Stimulated activated CD8-positive, alpha-beta memory T cell treated with anti-CD3 and anti-CD28 coated beads, Interleukin-2, amount 100 ng/mL, for 48 hours (primary cell): ENCODE data around the gene SEC61G.

ENCODE experiments used
- DNase-seq, 2 donors: peaks; one replicate each; pipeline ENCODE4 v3.0.0-alpha.2; 2020; ENCODE audit warnings: low read depth in 2 of 2

The SEC61G gene

DNA sequence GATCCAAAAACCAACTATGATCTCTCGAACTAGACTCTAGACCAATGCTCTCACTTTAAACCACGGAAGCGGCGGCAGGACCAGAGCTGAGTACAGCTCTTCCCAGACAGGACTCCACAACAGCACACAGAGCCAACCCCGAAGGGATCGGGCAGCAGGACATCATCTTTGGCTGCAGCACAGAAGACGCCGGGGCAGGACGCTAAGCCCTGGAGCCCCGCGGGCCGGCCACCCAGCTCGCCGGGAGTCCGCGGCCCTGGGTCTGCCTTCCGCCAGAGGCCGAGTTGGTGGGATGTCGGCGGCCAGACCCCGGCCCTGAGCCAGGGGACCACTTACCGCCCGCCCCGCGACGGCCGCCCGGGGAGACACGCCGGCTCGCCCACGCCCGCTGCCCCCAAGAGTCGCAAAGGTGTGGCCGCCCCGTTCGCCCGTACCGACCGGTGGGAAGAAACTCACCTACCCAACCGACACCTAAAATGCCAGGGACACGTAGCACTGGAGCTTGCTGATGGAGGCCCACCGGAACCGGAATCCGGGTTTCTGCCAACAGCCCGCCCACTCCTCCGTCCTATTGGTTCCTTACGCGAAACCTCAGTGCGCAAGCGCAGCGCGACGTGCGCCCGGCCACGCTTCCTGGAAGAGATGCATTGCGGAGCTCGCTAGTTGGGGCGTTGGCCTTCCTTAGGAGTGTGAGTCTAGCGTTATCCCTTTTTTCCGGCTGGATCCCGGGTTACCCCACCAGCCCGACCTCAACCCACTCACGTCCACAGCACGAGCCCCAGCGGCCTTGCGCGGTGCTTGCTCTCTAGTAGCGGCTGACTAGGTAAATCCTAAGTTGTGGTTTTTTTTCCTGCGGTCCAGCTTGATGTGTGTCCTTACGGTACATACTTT lies at the start of gene SEC61G:
Gene SEC61G (minus strand): TSS at position 510 of the 891 bp plus-strand sequence. CDS start 1,623 bp downstream, outside the sequence.
- peak; percentile 85 to 91 for DNase-seq

DNA sequence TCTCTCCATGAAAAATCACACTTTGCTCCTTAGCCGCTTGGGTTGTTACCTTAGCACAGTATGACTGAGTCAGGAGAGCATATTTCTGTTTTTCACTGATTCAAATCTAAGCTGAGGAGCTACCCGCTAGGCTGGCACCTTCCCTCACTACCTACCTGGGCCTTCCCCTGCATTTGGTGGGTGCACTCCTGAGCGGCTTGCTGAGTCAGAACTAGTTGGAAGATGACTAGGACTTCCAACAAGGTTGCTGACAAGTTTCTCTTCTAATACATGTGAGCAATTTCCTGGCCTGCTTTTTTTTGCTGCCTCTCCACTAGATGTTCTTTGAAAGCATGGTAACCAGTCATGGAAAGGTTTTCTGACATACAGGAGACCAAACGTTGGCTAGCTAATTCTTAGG lies 43.8 kb upstream of the SEC61G start:
- DNase-seq: no peak

DNA sequence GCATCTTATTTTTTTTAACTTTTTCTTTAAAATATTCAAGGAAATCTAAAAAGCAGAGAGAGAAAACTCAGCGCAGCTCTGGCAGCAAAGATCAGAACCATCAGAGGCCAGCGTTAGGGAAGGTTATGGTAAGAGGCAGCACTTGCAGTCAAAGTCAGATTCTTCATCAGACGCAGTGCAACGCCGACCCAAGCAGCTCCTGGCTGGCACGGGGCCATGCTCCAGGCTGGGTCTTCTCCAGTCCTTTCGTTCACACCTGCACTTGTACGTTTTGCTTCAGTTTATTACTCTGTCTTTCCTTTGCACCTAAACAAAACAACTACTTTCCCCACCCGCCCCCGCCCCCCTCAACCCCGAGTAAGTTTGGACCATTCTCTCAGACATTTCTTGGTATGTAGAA lies 43.1 kb upstream of the SEC61G start:
- DNase-seq: no peak

DNA sequence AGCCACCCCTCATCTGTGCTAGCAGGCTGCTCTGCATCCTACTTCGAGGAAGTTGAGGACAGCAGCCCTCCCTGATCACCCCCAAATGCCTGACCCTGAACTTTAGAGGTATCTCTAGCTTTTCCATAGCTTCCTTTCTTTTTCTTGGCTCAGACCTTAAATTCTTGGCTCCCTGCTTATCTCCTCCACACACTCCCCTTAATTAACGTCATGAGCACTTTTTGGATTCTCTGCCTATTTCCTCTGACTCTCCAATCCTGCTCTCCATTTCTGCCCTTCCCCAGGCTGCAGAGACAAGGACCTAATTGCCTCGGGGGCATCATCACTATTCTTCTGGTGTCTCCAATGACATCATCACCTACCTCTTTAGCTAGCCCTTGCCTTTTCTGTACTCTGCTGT lies 40.8 kb upstream of the SEC61G start:
- no peak for DNase-seq

DNA sequence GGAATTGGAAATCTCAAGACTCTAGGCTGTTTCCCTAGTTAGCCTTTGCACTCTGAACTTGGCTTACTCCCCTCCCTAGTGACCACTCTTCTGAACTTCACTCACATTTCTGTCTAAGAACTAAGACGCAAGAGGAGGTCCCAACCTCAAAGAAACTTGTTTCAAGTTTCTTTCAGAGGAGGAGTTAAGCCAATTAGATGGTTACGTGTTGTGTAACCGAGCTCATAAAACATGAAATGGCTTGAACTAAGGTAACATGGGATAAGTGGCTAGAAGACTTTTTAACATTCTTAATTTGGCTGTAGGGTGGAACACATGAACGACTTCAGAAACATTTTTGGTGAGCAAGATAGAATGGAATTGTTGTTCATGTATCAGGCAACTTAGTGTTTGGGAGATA lies 39.5 kb upstream of the SEC61G start:
- no peak for DNase-seq

DNA sequence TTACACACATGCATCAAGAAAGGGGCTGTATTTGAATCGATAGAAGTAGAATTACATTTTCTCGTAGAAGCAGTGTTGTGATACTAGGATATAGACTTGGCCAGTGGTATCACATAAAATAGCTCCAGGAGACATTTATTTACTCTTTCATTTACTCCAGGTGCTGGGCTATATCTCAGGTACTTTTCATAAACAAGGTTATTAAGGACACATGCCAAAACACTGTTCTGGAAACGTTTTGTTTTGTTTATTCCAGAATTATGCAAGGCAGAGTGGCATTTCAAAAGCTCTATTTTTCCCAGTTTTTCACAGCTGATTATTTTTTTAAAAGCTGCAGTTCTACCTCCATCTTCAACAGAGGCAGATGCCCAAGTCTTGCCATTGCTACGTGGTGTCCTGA lies 37.8 kb upstream of the SEC61G start:
- DNase-seq: no peak

DNA sequence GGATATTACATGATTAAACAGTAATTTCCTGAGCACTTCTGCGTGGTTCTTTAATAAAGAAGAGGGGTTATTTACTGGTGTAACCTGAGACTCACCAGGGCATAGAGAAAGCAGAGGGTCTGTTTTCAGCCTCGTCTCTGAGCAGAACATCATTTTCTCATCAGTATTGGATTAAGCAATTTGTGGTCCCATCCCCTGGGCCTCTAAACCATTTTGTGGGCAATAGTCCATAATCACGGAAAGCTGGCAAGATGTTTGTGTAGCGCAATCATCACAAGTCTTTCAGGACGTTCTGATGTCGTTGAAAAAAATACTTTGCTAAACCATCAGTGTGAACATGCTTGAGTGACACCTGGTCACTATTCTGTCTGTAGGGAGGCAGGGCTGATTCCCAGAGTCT lies 37.1 kb upstream of the SEC61G start:
- DNase-seq: no peak

DNA sequence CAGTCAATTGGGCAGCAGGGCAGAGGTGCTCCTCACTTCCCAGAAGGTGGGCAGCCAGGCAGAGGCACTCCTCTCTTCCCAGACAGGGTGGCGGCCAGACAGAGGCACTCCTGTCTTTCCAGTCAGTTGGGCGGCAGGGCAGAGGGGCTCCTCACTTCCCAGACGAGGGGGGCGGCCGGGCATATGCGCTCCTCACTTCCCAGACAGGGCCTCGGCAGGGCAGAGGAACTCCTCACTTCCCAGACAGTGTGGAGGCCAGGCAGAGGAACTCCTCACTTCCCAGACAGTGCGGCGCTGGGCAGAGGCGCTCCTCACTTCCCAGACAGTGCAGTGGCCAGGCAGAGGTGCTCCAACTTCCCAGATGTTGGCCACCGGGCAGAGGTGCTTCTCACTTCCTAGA lies 33.4 kb upstream of the SEC61G start:
- DNase-seq: no peak

DNA sequence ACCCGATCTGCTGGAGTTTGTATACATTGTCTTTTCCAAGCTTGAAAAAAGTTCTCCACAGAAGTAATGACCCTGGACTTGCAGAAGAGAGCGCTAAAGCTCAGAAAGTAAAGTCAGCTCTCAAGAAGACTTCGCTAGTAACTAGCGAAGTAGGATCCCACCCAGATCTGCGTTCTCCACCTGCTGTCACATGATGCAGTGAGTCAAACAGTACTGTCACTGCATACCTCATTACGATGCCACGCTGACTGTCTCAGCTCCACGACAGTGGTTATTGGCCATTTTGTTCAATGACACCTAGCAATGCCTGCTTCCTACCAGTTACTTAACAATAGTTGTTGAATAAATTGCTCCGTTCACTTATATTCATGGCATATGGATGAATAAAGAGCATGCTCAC lies 29.7 kb upstream of the SEC61G start:
- peak in 1 of 2 donors; percentile 8 for DNase-seq

DNA sequence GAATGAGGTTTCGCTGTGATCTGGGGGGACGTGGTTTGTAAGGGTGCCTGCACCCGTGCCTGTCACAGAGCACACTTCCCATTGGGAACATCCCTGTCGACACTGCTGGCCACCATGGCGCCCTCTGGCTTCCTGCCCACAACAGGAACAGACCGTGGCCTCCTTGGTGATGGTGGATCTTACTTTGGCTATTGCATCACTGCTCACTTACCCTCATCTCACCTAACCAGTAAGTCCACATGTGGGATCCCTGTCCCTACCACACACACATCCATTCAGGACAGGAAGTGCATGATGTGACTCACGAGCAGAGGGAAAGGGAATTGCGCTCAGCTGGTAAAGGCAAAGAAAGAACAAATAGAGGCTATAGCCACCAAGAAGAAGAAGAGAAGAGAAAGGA lies 26.2 kb upstream of the SEC61G start:
- DNase-seq: no peak

DNA sequence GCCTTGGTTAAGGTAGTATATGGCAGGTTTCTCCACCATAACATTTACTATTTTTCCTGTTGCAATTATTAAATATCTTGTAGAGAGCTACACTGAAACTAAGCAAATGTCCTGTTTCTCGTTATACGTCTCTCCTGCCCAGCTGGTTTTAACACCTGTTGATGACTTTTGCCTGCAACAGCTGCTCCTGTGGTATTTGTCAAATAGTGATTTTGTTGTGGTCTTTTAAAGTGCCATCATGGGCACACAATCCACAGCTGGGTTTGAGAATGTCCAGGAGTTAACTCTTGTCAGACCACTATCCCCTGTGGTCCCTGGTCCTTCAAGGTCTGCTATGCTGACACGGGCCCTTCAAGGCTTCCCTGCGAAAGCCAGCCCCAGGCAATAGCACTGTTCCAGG lies 24.9 kb upstream of the SEC61G start:
- DNase-seq: no peak

DNA sequence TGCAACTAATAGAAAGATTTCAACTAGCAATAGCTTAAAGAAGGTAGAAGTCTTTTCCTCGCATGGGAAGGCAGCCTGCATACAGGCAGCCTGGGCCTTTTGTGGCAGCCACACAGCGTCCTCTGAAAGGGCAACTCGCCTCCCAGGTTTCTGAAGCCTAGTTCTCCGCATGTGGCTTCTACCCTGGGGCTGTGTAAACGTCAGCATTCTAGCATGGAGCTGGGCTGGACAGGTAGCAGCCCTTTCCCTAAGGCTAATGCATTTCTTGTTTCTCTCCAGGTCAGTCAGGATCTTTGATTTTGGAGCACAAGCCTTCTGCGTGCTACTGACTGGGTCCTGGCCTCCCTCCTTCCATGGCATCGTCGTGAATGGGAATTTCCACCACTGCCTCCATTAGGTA lies 23.8 kb upstream of the SEC61G start:
- DNase-seq: no peak

DNA sequence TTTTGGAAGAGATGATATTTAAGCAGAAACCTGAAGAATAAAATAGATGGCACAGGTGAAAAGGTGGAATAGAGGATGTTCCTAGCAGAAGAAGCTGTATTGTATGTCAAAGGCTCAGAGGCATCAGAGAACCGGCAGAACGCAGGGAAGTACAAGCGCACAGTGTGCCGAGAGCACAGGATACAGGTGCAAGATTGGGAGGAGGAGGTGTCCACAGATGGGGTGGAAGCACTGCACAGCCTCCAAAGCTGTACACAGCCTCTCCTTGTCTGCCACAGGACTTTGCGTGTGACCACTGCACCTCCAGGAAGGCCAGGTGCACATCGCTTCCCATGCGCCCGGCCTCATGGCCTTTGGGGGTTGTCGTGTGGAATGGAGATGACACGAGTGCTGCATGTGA lies 23.3 kb upstream of the SEC61G start:
- no peak for DNase-seq

DNA sequence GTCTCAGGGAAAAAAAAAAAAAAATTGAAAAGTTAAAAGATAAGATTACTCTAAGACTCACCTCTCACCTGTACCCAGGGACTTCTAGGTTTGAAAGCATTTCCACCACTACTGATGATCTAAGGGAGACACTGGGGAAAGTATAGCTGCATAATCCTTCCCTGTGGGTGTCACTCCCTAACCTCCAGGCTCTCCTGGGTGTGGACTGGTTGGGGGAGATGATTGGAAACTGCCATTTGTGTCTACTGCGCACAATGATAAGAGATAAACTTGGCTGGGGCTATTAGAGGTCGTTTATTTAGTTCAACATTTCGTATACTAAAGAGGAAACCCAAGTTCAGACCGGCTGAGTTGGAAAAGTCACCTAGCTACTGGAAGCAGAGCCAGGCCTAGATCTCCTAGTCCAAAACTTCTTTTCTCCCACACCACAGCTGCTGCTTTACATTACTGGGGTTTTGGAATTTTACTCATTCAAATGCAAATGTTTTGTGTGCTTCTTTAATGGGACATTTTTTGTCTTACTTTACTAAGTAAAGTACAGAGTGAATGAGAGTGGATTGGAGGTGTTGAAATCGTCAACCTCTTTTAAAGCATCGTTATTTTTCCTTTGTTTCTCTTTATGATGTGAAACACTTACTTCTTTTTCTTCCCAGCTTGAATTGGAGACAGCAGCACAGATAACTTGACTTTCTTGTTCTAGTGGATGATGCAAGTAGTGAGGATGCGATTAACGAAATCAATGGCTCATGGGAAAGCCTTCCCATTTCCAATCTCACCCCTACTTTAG lies 22.3 kb upstream of the SEC61G start:
- no peak for DNase-seq

DNA sequence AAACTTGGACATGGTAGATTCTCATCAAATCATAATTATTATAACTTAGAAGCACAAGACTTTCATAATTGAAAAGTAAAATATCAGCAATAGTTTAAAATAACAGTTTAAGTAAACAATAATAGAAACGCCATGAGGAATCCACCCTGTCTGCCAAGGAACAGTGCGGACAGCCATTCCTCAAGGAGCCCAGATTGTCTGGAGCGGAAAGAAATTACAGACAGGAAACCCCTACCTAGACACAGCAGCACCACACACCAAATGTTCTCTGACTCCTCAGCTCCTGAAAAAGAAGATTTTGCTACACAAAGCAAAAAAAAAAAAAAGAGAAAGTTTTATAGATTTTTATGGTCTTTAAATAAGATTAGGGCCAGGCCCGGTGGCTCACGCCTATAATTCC lies 21.5 kb upstream of the SEC61G start:
- DNase-seq: no peak

DNA sequence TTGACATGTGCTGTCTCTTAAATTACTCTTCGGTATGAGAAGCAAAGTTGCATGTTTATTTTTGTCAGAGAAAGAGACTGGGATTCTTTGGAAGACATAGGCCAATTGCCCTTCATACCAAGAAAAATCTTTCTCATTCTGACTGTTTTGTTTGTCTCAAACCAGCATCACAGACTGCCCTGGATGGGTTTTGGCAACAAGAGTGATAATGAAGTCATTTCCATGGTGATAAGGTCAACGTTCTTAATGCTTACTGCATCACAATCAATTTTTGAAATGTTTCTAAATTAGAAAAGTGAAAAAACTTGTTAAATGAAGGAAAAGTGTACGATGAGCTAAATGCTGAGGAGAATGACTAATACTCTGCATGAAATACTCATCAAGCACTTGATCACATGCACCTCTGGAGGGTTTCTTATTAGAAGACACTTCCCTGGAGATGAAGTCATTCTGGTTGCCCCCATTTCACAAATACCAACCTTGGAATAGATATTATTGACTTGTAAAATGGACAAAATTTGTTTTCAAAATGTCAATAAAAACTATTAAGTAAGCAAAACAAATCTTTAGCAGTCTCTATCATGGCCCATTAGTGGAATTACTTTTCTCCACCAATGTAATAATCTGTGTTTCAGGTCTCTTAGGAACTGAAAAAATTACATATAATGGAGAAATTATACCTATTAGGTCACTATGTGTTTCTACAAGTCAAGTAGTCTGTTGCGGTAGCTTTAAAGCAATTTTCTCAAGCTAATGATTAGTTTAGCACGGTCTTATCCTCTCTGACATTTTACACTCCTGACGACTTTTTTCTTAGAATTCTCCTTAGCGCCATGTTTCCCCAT lies 19.9 kb upstream of the SEC61G start:
- no peak for DNase-seq

DNA sequence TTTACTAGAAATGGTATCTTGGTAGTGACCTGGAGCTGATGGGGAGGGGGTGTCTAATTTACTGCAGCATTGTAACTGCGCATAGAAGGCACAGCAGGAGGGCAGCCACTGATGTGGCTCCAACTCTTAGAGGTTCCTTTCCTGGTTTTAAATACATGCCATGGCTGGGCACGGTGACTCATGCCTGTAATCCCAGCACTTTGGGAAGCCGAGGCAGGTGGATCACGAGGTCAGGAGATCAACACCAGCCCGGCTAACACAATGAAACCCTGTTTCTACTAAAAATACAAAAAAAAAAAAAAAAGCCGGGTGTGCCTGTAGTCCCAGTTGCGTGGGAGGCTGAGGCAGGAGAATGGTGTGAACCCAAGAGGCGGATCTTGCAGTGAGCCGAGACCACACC lies 19.2 kb upstream of the SEC61G start:
- no peak for DNase-seq

DNA sequence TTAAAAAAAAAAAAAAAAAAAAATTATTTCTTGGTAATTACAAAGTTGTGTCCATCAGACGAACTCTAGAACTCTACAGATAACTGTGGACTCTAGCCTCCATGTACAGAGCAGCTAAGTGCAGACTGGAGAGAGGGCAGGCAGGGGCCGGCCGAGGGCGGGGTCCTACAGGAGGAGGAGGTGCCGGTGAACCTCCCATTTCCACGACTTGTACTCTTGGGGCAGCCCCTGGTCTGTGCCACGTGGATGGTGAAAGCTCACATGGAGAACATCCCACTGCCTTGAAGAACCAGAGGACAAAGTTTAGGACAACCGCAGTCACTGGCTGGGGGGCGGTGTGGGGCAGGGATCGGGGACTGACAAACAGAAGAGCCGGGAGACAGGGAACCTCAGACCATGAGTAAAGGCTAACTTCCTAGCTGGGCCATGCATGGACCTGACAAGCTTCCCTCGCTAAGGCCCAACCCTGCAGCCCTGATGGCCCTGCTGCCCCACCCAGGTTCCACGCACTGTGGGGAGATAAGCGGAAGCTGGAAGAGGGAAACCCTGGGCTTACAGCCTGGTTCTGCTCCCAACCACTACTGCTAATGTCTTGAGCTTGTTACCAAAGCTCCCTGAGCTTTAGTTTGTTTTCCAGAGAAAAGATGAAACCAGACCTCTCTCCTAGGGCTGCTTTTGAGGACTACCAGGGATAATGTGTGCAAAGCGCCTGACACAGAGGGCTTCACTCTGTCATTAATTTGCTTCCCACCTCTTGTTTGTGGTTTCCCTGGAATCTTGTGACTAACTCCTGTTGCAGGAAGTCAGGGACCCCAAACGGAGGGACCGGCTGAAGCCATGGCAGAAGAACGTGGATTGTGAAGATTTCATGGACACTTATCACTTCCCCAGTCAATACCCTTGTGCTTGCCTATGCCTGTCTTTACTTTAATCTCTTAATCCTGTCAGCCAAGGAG lies 16.1 kb upstream of the SEC61G start:
- no peak for DNase-seq

DNA sequence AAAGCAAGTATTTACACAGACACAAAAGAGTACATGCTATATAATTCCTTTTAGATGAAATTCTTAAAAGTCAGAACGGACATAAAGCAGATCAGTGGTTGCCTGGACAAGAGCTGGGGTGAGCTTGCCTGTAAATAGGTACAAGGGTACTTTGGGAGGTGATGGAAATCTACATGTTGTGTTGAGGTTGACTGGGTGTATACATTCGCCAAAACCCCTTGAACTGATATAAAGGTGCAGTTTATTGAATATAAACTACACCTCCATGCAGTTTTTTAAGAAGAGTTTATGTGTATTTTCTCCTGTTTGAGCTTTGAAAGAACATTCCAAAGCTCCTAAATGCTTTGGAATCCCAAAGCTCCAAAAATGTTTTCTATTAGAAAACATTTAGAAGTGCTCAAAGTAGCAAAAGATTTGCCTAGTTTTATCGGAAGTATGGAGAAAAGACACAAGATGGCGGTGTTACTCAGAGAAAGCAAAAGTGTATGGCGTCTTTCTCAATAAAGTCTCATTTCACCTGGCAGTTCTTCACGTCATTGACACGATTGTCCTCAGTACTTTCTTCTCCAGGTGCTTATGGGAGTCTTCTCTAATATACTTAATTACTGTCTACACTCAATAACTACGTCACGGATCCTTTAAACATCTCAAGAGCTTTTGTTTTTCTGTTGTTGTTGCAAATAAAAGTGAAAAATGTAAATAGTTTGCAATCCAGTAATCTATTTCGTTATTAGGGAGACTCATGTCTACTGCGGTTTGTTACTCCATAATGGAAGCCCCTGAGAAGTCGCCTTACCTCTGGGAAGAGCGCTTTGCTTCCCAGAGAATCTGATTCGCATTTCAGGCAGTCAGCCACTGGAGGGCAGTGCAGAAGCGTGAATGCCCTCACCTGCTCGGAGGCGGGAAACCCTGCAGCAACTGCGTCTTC lies 14.7 kb upstream of the SEC61G start:
- DNase-seq: peak; percentile 53 to 54

DNA sequence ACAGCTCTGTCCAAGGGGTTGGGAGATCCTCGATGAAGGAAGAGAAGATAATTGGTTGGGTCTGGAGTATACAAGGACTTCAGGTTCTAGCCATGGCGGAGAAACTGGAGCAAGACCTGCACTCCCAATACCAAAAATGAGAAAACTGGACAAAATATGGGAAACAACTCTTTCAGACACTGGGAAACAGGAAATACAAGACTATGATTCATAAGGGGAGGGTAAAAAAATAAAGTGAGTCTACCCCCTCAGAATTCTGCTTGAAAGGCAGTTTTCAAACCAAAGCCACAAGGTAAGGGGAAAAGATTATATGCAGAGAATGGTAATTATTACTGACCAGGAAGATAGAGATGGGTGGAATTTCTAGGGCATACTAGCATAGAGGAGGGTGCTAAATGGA lies 10.2 kb upstream of the SEC61G start:
- DNase-seq: no peak
